GM12865 (cell line): ENCODE data around the gene EPB41L4B.

Experiments used
- DNase-seq: peaks from one replicate; pipeline ENCODE4 v3.0.0; 2010; ENCODE audit warnings: low read depth
- H3K4me3 ChIP-seq: 2 replicates; pipeline ENCODE4 v1.5.1; 2011; ENCODE audit warnings: mild to moderate bottlenecking, low read depth, low read length, control low read depth
- CTCF ChIP-seq: IDR thresholded peaks from 2 replicates; pipeline ENCODE4 v1.5.1; 2011; ENCODE audit warnings: low read length, control low read depth, low read depth, inconsistent platforms; ENCODE audit not compliant: insufficient read depth; ENCODE audit errors: missing control alignments

EPB41L4B gene

GRCh38 chr9:109149089-109149488, 171.8 kb downstream of the EPB41L4B start:
- no peak for DNase-seq
- no peak for TF ChIP-seq CTCF
- no peak overlapping the region for H3K4me3 ChIP-seq

GRCh38 chr9:109145051-109145450, 175.8 kb downstream of the EPB41L4B start:
- no peak overlapping the region for H3K4me3 ChIP-seq
- TF ChIP-seq CTCF = no peak
- no peak for DNase-seq

DNA sequence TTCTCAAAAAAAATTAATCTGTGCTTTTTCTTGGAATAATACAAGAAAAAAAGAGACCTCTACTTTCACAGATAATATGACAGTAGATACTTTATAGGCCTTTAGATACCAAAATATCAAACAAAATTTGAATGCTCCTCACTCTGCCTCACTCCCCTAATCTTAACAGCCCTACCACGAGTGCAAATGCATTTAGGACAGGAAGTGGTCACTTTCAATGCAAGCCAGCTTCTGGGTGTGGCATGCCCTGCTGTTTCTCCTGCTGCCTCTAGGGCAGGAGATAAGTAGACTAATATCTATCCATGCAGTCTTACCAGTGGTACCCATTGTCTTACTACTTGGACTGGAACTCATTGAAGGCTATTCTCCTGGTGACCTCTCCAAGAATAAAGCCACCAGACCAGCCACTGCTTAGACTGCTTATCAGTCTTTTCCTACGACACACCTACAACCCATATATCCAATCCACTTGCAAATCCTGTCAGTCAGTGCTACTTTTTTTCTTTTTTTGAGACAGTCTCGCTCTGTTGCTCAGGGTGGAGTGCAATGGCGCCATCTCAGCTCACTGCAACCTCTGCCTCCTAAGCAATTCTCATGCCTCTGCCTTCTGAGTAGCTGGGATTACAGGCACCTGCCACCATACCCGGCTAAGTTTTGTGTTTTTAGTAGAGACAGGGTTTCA, 176.8 kb downstream of the EPB41L4B start:
- H3K4me3 ChIP-seq = no peak overlapping the region
- TF ChIP-seq CTCF = peak; percentile 54
- peak; percentile 80 for DNase-seq

GRCh38 chr9:109141375-109141774, 179.5 kb downstream of the EPB41L4B start:
- TF ChIP-seq CTCF = no peak
- H3K4me3 ChIP-seq = no peak overlapping the region
- DNase-seq = no peak

GRCh38 chr9:109139851-109140250, 181.0 kb downstream of the EPB41L4B start:
- no peak for DNase-seq
- H3K4me3 ChIP-seq = no peak overlapping the region
- no peak for TF ChIP-seq CTCF

- H3K4me3 ChIP-seq = no peak overlapping the region
- DNase-seq = no peak
- no peak for TF ChIP-seq CTCF
Measured at GRCh38 chr9:109138421-109138820, 182.4 kb downstream of the EPB41L4B start.

- DNase-seq = no peak
- no peak for TF ChIP-seq CTCF
- H3K4me3 ChIP-seq = no peak overlapping the region
Measured at GRCh38 chr9:109134167-109134578, 186.7 kb downstream of the EPB41L4B start.
